ENCODE measurements around the gene TDRD7.

TDRD7 gene

DNA sequence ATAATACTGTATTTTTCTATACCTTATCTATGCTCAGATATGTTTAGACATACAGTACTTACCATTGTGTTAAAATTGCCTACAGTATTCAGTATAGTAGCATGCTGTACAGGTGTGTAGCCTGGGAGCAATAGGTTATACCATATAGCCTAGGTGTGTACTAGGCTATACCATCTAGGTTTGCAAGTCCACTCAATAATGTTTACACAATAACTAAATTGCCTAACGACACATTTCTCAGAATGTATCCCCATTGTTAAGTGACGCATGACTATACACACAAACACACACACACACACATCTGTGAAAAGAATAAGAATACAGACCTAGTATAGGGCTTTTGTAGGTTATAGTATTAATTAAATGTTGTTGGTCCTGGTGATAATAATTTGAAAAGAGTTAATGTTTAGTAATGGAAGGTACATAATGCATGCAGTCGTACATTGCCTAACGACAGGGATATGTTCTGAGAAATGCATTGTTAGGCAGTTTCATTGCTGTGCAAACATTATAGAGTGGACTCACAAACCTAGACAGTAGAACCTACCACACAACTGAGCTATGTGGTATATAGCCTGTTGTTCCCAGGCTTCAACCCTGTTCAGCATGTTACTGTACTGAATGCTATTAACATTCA lies 13.6 kb downstream of the TDRD7 start:
- H3K4me3 ChIP-seq (ENCODE audit: low read depth, low read length) = no peak overlapping the region
- TF ChIP-seq, protein P1, sequence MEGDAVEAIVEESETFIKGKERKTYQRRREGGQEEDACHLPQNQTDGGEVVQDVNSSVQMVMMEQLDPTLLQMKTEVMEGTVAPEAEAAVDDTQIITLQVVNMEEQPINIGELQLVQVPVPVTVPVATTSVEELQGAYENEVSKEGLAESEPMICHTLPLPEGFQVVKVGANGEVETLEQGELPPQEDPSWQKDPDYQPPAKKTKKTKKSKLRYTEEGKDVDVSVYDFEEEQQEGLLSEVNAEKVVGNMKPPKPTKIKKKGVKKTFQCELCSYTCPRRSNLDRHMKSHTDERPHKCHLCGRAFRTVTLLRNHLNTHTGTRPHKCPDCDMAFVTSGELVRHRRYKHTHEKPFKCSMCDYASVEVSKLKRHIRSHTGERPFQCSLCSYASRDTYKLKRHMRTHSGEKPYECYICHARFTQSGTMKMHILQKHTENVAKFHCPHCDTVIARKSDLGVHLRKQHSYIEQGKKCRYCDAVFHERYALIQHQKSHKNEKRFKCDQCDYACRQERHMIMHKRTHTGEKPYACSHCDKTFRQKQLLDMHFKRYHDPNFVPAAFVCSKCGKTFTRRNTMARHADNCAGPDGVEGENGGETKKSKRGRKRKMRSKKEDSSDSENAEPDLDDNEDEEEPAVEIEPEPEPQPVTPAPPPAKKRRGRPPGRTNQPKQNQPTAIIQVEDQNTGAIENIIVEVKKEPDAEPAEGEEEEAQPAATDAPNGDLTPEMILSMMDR (IDR thresholded peaks at IDR 0.05; ENCODE audit: borderline replicate concordance, insufficient read depth, low read depth, low read length) = no peak

DNA sequence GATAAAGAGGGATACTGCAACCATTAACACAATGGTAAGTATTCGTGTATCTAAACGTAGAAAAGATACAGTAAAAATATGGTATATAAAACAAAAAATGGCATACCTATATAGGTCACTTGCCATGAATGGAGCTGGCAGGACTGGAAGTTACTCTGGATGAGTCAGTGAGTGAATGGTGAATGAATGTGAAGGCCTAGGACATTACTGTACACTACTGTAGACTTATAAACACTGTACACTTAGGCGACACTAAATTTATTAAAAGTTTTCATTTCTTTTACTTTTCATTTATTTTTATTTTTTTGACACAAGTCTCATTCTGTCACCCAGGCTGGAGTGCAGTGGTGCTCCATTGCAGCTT lies 14.1 kb downstream of the TDRD7 start:
- H3K4me3 ChIP-seq (ENCODE audit: low read depth, low read length) = no peak overlapping the region
- TF ChIP-seq, protein P1 (IDR thresholded peaks at IDR 0.05; ENCODE audit: borderline replicate concordance, insufficient read depth, low read depth, low read length) = no peak

DNA sequence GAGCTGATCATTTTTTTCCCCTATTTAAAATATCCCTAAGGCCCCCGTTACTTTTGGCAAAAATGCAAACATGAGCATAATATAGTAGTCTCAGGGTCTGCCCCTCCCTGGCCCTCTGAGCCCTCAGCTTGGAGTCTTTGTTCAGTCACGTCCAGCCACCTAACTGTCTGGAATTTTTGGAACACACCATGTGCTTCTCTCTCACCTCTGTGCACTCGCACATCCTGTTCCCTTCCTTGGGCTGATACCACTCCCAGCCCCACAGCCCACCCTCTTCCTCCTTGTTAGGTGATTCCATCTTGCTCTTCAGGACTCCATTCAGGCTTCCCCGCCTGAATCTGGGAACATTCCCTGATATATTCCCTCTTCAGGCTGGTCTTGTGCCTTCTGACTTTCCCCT lies 16.0 kb downstream of the TDRD7 start:
- TF ChIP-seq, protein P1 (IDR thresholded peaks at IDR 0.05; ENCODE audit: borderline replicate concordance, insufficient read depth, low read depth, low read length) = no peak
- H3K4me3 ChIP-seq (ENCODE audit: low read depth, low read length) = no peak overlapping the region

DNA sequence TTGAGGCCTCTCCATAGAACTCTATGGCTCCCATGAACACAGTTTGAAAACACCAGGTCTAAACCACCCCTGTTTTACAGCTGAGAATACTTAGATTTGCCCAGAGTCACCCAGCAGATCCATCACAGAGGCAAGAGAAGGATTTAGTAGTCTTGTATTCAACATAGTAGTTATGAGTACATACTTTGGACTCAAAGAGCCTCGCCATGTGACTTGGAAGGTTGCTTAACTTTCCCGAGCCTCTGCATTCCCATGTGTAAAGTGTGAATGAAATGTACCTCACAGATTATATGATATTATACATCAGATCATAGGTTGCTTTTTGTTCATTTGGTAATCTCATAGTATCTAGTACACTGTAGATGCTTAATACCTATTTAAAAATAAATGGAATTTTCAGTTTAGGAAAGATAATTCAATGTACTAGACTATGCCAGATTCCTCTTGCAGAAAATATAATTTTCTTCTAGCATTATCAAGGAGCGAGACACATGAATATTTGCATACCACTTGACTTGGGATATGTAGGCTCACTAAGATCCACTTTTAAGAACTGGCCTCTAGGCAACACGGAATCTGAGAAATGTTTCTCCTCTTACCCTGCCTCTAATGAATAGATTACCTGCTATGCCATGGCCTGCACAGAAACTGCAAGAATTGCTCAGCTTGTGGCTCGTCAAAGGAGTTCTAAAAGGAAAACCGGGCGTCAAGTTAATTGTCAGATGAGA lies 18.6 kb downstream of the TDRD7 start:
- no peak overlapping the region for H3K4me3 ChIP-seq (ENCODE audit: low read depth, low read length)
- TF ChIP-seq, protein P1 (IDR thresholded peaks at IDR 0.05; ENCODE audit: borderline replicate concordance, insufficient read depth, low read depth, low read length) = no peak

DNA sequence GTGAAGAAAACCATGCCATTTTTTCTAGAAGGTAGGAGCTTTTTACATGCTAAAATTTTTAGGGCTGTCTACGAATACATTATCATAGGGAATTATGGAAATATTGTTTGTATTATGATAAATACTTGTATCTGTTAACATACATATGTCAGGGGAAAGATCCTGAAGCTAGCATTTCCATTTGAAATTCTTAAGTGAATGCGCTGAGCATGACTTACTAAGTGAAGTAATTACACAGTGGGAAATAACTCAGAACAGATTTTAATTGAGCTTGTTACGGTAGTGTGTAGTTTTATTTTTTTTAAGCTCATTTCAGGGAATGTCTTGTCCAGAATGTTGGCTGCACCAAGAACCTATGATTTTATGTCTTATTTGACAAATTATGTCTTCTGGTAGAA lies 19.1 kb downstream of the TDRD7 start:
- no peak overlapping the region for H3K4me3 ChIP-seq (ENCODE audit: low read depth, low read length)
- TF ChIP-seq, protein P1 (IDR thresholded peaks at IDR 0.05; ENCODE audit: borderline replicate concordance, insufficient read depth, low read depth, low read length) = no peak

DNA sequence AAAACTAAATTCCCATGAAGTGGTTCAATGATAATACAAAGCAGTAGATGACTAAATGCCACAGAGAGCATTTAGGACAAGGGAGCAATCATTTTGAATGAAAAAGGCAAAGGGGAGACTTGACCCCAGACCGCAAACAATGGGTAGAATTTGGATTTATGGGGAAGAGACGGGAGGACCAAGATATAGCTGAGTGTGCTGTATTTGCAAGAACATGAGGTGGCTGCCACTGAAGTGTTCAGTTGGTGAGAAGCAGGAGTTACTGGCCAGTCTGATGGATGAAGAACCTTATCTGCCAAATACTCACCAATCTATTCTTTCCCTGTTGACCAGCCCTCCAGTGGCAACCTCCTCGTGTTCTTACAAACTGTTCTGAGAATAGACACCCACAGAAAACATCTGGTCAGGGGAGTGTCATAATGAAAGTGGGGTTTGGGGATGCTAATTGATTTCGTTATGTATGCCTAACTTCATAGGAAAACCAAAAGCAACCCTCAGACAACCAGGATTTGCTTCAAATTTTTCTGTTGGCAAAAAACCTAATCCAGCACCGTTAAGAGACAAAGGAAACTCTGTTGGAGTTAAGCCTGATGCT lies 19.8 kb downstream of the TDRD7 start:
- TF ChIP-seq, protein P1 (IDR thresholded peaks at IDR 0.05; ENCODE audit: borderline replicate concordance, insufficient read depth, low read depth, low read length) = no peak
- H3K4me3 ChIP-seq (ENCODE audit: low read depth, low read length) = no peak overlapping the region
